HL-60 (cell line): ENCODE results near the gene BAAT.

Experiments
- CTCF ChIP-seq: IDR thresholded peaks from one replicate; pipeline ENCODE4 v1.5.1; 2011; ENCODE audit warnings: low read length, control low read depth, inconsistent platforms; ENCODE audit not compliant: insufficient read depth
- GABPA ChIP-seq: IDR thresholded peaks from 2 replicates; pipeline ENCODE4 v1.6.1; 2012; ENCODE audit warnings: low read depth
- POLR2AphosphoS5 ChIP-seq: IDR thresholded peaks from 2 replicates; pipeline ENCODE4 v1.6.1; 2012; ENCODE audit warnings: low read depth
- REST ChIP-seq: IDR thresholded peaks from 2 replicates; pipeline ENCODE4 v1.6.1; 2012; ENCODE audit warnings: low read depth; ENCODE audit not compliant: insufficient replicate concordance
- SPI1 ChIP-seq: IDR thresholded peaks from 2 replicates; pipeline ENCODE4 v1.6.1; 2012; ENCODE audit warnings: low read depth, mild to moderate bottlenecking, borderline replicate concordance

GRCh38 chr9:101317735-101318134 is 67.1 kb downstream of the BAAT start:
- TF ChIP-seq POLR2AphosphoS5 (no peak), SPI1 (no peak), CTCF (no peak), GABPA (no peak), REST (no peak)
